Naive thymus-derived CD4-positive, alpha-beta T cell (primary cell): ENCODE results near the gene CNTRL. TPM values are rescaled to one million over a fixed set of nuclear protein-coding genes. Genes with fewer than 3 reads are reported as not detected.
A peak's percentile ranks its signal among the peaks of the same experiment; 100 is the strongest.
"Not testable (repeated sequence)": the region's sequence is repeated elsewhere in the genome, so short reads cannot be mapped to it uniquely, and the experiment has no call there.

Experiments used
- ATAC-seq: fragments of 150-1000 bp; cut with Tn5 transposase; 2 replicates; pipeline ENCODE4 v1.10.0; 2021; ENCODE audit warnings: mild to moderate bottlenecking, moderate library complexity
- CTCF ChIA-PET: fragments of 350-600 bp; sonication (Branson Sonifier 250); formaldehyde crosslinking; loops from one replicate; lab custom pipeline; 2021; ENCODE audit warnings: antibody characterized with exemption; lab: Charles Lee
- POLR2A ChIA-PET: fragments of 350-600 bp; sonication (Branson Sonifier 250); formaldehyde crosslinking; loops from one replicate; lab custom pipeline; 2021; ENCODE audit warnings: antibody characterized with exemption, inconsistent platforms; lab: Charles Lee
- DNase-seq, 9 donors: peaks; one replicate each; pipeline versions ENCODE4 v3.0.0 to v3.0.0-alpha.2; 2020 to 2022; ENCODE audit warnings: mixed read lengths in 1 of 9
- H3K27ac ChIP-seq: one replicate; pipeline ENCODE4 v1.7.0; 2013; ENCODE audit warnings: mild to moderate bottlenecking, low read depth, low read length, moderate library complexity
- H3K27me3 ChIP-seq, 2 donors: one replicate each; pipeline ENCODE4 v1.7.0; 2013; ENCODE audit warnings: low read length in 2 of 2, mild to moderate bottlenecking in 2 of 2, moderate library complexity in 2 of 2; ENCODE audit not compliant: control insufficient read depth in 2 of 2, insufficient read depth in 2 of 2
- H3K36me3 ChIP-seq, 3 experiments: 1 replicate in 2 of 3; 2 replicates in 1 of 3; pipeline ENCODE4 v1.7.0; 2013; ENCODE audit warnings: low read length in 3 of 3, mild to moderate bottlenecking in 3 of 3, moderate library complexity in 1 of 3; ENCODE audit not compliant: insufficient read depth in 3 of 3, control insufficient read depth in 2 of 3
- H3K4me1 ChIP-seq, 2 donors: one replicate each; pipeline ENCODE4 v1.7.0; 2013; ENCODE audit warnings: low read length in 2 of 2, mild to moderate bottlenecking in 2 of 2, moderate library complexity in 1 of 2; ENCODE audit not compliant: control insufficient read depth in 2 of 2, insufficient read depth in 2 of 2
- H3K4me3 ChIP-seq: 2 replicates; pipeline ENCODE4 v1.7.0; 2013; ENCODE audit warnings: mild to moderate bottlenecking, low read length
- H3K9me3 ChIP-seq, 3 experiments: 1 replicate in 2 of 3; 2 replicates in 1 of 3; pipeline ENCODE4 v1.7.0; 2013; ENCODE audit warnings: low read length in 3 of 3; ENCODE audit not compliant: control insufficient read depth in 2 of 3
- H3K27ac Mint-ChIP-seq, 9 donors: one replicate each; pipeline ENCODE4 v1.8.0; 2020 to 2022; ENCODE audit warnings: mixed read lengths in 9 of 9, mild to moderate bottlenecking in 8 of 9, moderate library complexity in 5 of 9, inconsistent platforms in 2 of 9
- H3K27me3 Mint-ChIP-seq, 5 donors: one replicate each; pipeline ENCODE4 v1.8.0; 2021 to 2022; ENCODE audit warnings: mixed read lengths in 5 of 5, mild to moderate bottlenecking in 1 of 5
- H3K36me3 Mint-ChIP-seq, 5 donors: one replicate each; pipeline ENCODE4 v1.8.0; 2020 to 2022; ENCODE audit warnings: mixed read lengths in 5 of 5, mild to moderate bottlenecking in 3 of 5, inconsistent platforms in 1 of 5
- H3K4me1 Mint-ChIP-seq, 7 donors: one replicate each; pipeline ENCODE4 v1.8.0; 2020 to 2022; ENCODE audit warnings: mixed read lengths in 7 of 7, mild to moderate bottlenecking in 3 of 7, inconsistent platforms in 1 of 7
- H3K4me3 Mint-ChIP-seq, 10 donors: one replicate each; pipeline ENCODE4 v1.8.0; 2020 to 2022; ENCODE audit warnings: mild to moderate bottlenecking in 10 of 10, mixed read lengths in 10 of 10, moderate library complexity in 6 of 10, inconsistent platforms in 2 of 10
- H3K9me3 Mint-ChIP-seq, 11 donors: one replicate each; pipeline ENCODE4 v1.8.0; 2020 to 2022; ENCODE audit warnings: mixed read lengths in 11 of 11, mild to moderate bottlenecking in 4 of 11, inconsistent platforms in 1 of 11, moderate library complexity in 1 of 11
- intact Hi-C, 2 donors: fragments of 100-400 bp; cut with micrococcal nuclease; formaldehyde crosslinking; loops; one replicate each; pipeline ENCODE4 v1.15.1; 2023
- polyA plus RNA-seq, 2 donors: library from polyadenylated mRNA; unstranded; fragments of 300-500 nt; fragmentation: Illumina TruSeq; gene quantifications; one replicate each; pipeline ENCODE4 v1.2.3, GENCODE V29; 2021
- total RNA-seq, 6 experiments: library from RNA in 5 of 6; stranded (reverse) in 5 of 6; gene quantifications; 1 replicate in 5 of 6; 2 replicates in 1 of 6; pipeline ENCODE4 v1.2.3 and lab custom pipeline; 2021 to 2026

The CNTRL gene
- total and polyA plus RNA-seq, 7 experiments from 2014 or later: 14.4 to 131 (median 81.6) TPM

GRCh38 chr9:121035717-121036116 lies 39.0 kb upstream of the CNTRL start:
- POLR2A ChIA-PET: interaction anchor here (0.6 kb wide), 1 partner anchor 22 kb away, joined by 3 read pairs; no protein-coding TSS in a partner anchor
- H3K9me3 Mint-ChIP-seq, DNase-seq, H3K36me3 Mint-ChIP-seq, H3K4me3 Mint-ChIP-seq, H3K27ac ChIP-seq, H3K36me3 ChIP-seq, H3K27ac Mint-ChIP-seq, H3K4me1 ChIP-seq, intact Hi-C loops, H3K4me3 ChIP-seq, ATAC-seq, H3K27me3 ChIP-seq, H3K4me1 Mint-ChIP-seq, H3K9me3 ChIP-seq: not testable (repeated sequence)
- H3K27me3 Mint-ChIP-seq: peaks cover 0 to 10% (median 0%) of the 10 kb centered on the region in 5 donors
- CTCF ChIA-PET: interaction anchor here (0.6 to 1.3 kb wide), 5 partner anchors 9 to 177 kb away, joined by 3 to 4 read pairs (median 3); no protein-coding TSS in a partner anchor

- Mint-ChIP-seq H3K27me3 (peaks cover 0 to 20% (median 0%) of the 10 kb centered on the region in 5 donors), H3K4me3 (no peak overlapping the region), H3K4me1 (no peaks in the 10 kb centered on the region), H3K27ac (peak overlapping the region in 1 of 9 donors; percentile 37), H3K36me3 (peaks cover 0 to 11% (median 7%) of the 10 kb centered on the region in 5 donors), H3K9me3 (peaks cover 0 to 5% (median 2%) of the 10 kb centered on the region in 11 donors)
- Histone ChIP-seq H3K27me3 (no peaks in the 10 kb centered on the region), H3K4me3 (no peak overlapping the region), H3K9me3 (no peaks in the 10 kb centered on the region), H3K4me1 (no peaks in the 10 kb centered on the region), H3K27ac (no peak overlapping the region), H3K36me3 (no peaks in the 10 kb centered on the region)
- POLR2A ChIA-PET: no interaction called here
- ATAC-seq (no peak), DNase-seq (no peak)
- CTCF ChIA-PET: interaction anchor here (1.0 kb wide), 1 partner anchor 21 kb away, joined by 3 read pairs; no protein-coding TSS in a partner anchor
- intact Hi-C loops: no loop called here
Measured at GRCh38 chr9:121038362-121038761, 36.4 kb upstream of the CNTRL start.

GRCh38 chr9:121038804-121039203 lies 36.0 kb upstream of the CNTRL start:
- H3K4me1 ChIP-seq: no peaks in the 10 kb centered on the region

GRCh38 chr9:121048175-121048574 lies 26.6 kb upstream of the CNTRL start:
- Histone ChIP-seq H3K4me1 (no peaks in the 10 kb centered on the region), H3K9me3 (no peaks in the 10 kb centered on the region), H3K4me3 (no peak overlapping the region), H3K27ac (no peak overlapping the region), H3K36me3 (no peaks in the 10 kb centered on the region), H3K27me3 (no peaks in the 10 kb centered on the region)
- Mint-ChIP-seq H3K4me1 (no peaks in the 10 kb centered on the region), H3K36me3 (peaks cover 0 to under 1% (median 0%) of the 10 kb centered on the region in 5 donors), H3K27ac (no peak overlapping the region), H3K4me3 (no peak overlapping the region), H3K9me3 (no peaks in the 10 kb centered on the region), H3K27me3 (peaks cover 0 to 16% (median 0%) of the 10 kb centered on the region in 5 donors)
- ChIA-PET CTCF (interaction anchor here (0.5 to 1.7 kb wide), 2 partner anchors 12 to 294 kb away, joined by 4 to 6 read pairs; no protein-coding TSS in a partner anchor), POLR2A (no interaction called here)
- no peak for ATAC-seq
- no peak for DNase-seq
- intact Hi-C loops: no loop called here

More at GRCh38 chr9:121038804-121039203, 36.0 kb upstream of the CNTRL start:
- DNase-seq (no peak), ATAC-seq (no peak)
- no peak overlapping the region for H3K4me3 ChIP-seq
- CTCF ChIA-PET: interaction anchor here (1.0 kb wide), 1 partner anchor 21 kb away, joined by 3 read pairs; no protein-coding TSS in a partner anchor
- no peak overlapping the region for H3K27ac ChIP-seq
- peaks cover 0 to 20% (median 0%) of the 10 kb centered on the region in 5 donors for H3K27me3 Mint-ChIP-seq
- peaks cover 0 to 11% (median 7%) of the 10 kb centered on the region in 5 donors for H3K36me3 Mint-ChIP-seq
- POLR2A ChIA-PET: interaction anchor here (0.6 kb wide), 1 partner anchor 266 kb away, joined by 3 read pairs; no protein-coding TSS in a partner anchor
- H3K36me3 ChIP-seq: no peaks in the 10 kb centered on the region
- intact Hi-C loops: no loop called here
- H3K9me3 ChIP-seq: no peaks in the 10 kb centered on the region
- H3K27ac Mint-ChIP-seq: peak overlapping the region in 1 of 9 donors; percentile 37
- no peaks in the 10 kb centered on the region for H3K4me1 Mint-ChIP-seq
- no peak overlapping the region for H3K4me3 Mint-ChIP-seq
- H3K9me3 Mint-ChIP-seq: peaks cover 0 to 5% (median 2%) of the 10 kb centered on the region in 11 donors
- no peaks in the 10 kb centered on the region for H3K27me3 ChIP-seq

GRCh38 chr9:121048618-121049017 lies 26.1 kb upstream of the CNTRL start:
- Mint-ChIP-seq H3K36me3 (peaks cover 0 to 3% (median 0%) of the 10 kb centered on the region in 5 donors), H3K27me3 (peaks cover 0 to 16% (median 0%) of the 10 kb centered on the region in 5 donors), H3K4me1 (no peaks in the 10 kb centered on the region), H3K4me3 (no peak overlapping the region), H3K27ac (no peak overlapping the region), H3K9me3 (no peaks in the 10 kb centered on the region)
- H3K27ac ChIP-seq: no peak overlapping the region
- ATAC-seq: no peak
- CTCF ChIA-PET: interaction anchor here (0.5 to 1.7 kb wide), 2 partner anchors 11 to 295 kb away, joined by 4 to 6 read pairs; no protein-coding TSS in a partner anchor
- POLR2A ChIA-PET: no interaction called here
- H3K9me3 ChIP-seq: no peaks in the 10 kb centered on the region
- no peaks in the 10 kb centered on the region for H3K27me3 ChIP-seq
- H3K4me1 ChIP-seq: no peaks in the 10 kb centered on the region
- no peak for DNase-seq
- no peak overlapping the region for H3K4me3 ChIP-seq
- no peaks in the 10 kb centered on the region for H3K36me3 ChIP-seq
- intact Hi-C loops: no loop called here

- Mint-ChIP-seq H3K27me3 (peaks cover 0 to 10% (median 0%) of the 10 kb centered on the region in 5 donors), H3K36me3 (peaks cover 0 to 4% (median 3%) of the 10 kb centered on the region in 5 donors), H3K9me3 (no peaks in the 10 kb centered on the region), H3K4me3 (no peak within 1 kb of the TSS), H3K4me1 (no peaks in the 10 kb centered on the region), H3K27ac (no peak within 1 kb of the TSS)
- H3K9me3 ChIP-seq: no peaks in the 10 kb centered on the region
- ChIA-PET CTCF (interaction anchor here (0.6 to 1.7 kb wide), 4 partner anchors 10 to 159 kb away, joined by 3 to 6 read pairs (median 3); no protein-coding TSS in a partner anchor), POLR2A (interaction anchor here (0.6 kb wide), 1 partner anchor 71 kb away, joined by 3 read pairs; no protein-coding TSS in a partner anchor)
- intact Hi-C loops: no loop called here
- H3K27ac ChIP-seq: no peak within 1 kb of the TSS
- no peak for DNase-seq
- H3K27me3 ChIP-seq: no peaks in the 10 kb centered on the region
- H3K4me3 ChIP-seq: no peak within 1 kb of the TSS
- no peaks in the 10 kb centered on the region for H3K4me1 ChIP-seq
- no peaks in the 10 kb centered on the region for H3K36me3 ChIP-seq
- ATAC-seq: no peak
Measured at GRCh38 chr9:121050128-121050988, 24.4 kb upstream of the CNTRL start, which contains the start of gene C5. TSS of gene C5 (minus strand) at chr9:121050275. CDS start at chr9:121050246, 29 bp downstream.
